SU-DHL-6 (cell line): Measurements from ENCODE around the gene PRKCA.

Experiments used
- EZH2phosphoT487 ChIP-seq: fragments of 200-600 bp; sonication (generic), shearing (Covaris generic); conservative IDR thresholded peaks from 2 replicates; pipeline ENCODE4 v1.6.1; 2018; ENCODE audit warnings: mild to moderate bottlenecking, antibody characterized with exemption, low read length, moderate library complexity, mixed read lengths
- TF ChIP-seq, protein P1 (sequence below): fragments of 200-600 bp; sonication (generic); IDR thresholded peaks from one replicate; pipeline ENCODE4 v1.5.1; 2017; ENCODE audit warnings: antibody characterized with exemption, mild to moderate bottlenecking, low read length, moderate library complexity; ENCODE audit not compliant: insufficient read depth, poor library complexity, severe bottlenecking

DNA sequence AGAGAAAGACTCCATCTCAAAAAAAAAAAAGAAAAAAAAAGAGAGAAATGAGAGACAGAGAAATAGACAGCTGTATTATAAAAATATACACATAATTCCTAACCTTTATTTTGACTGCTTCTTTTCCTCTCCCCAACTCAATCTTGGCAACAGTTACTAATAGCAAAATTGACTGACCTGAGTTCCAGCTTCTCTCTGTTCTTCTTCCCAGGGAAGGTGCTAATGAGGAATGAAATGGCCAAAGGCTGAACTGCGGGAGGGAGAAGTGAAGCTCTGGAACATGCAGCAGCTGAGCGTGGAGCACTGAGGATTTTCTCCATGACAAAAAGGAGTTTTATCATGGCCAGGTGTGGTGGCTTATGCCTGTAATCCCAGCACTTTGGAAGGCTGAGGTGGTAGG is 25.2 kb upstream of the PRKCA start:
- TF ChIP-seq, protein P1, sequence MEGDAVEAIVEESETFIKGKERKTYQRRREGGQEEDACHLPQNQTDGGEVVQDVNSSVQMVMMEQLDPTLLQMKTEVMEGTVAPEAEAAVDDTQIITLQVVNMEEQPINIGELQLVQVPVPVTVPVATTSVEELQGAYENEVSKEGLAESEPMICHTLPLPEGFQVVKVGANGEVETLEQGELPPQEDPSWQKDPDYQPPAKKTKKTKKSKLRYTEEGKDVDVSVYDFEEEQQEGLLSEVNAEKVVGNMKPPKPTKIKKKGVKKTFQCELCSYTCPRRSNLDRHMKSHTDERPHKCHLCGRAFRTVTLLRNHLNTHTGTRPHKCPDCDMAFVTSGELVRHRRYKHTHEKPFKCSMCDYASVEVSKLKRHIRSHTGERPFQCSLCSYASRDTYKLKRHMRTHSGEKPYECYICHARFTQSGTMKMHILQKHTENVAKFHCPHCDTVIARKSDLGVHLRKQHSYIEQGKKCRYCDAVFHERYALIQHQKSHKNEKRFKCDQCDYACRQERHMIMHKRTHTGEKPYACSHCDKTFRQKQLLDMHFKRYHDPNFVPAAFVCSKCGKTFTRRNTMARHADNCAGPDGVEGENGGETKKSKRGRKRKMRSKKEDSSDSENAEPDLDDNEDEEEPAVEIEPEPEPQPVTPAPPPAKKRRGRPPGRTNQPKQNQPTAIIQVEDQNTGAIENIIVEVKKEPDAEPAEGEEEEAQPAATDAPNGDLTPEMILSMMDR: no peak
- no peak for TF ChIP-seq EZH2phosphoT487
